H9 (cell line): Measurements from ENCODE around the gene SMARCAL1. TPM values are rescaled to one million over a fixed set of nuclear protein-coding genes. Genes with fewer than 3 reads are reported as not detected.

Source experiments
- DNase-seq: peaks from one replicate; pipeline ENCODE4 v3.0.0-alpha.2; 2017
- H2AFZ ChIP-seq: one replicate; pipeline ENCODE4 v1.6.1; 2013; ENCODE audit warnings: mild to moderate bottlenecking, low read length, control low read depth, moderate library complexity
- H2AK5ac ChIP-seq: 2 replicates; pipeline ENCODE4 v1.6.1; 2013; ENCODE audit warnings: low read length, control low read depth, mixed read lengths; ENCODE audit not compliant: insufficient read length
- H2BK120ac ChIP-seq: one replicate; pipeline ENCODE4 v1.6.1; 2013; ENCODE audit warnings: low read depth, mild to moderate bottlenecking, low read length, control low read depth, inconsistent platforms; ENCODE audit not compliant: poor library complexity, severe bottlenecking
- H2BK12ac ChIP-seq: 2 replicates; pipeline ENCODE4 v1.6.1; 2013; ENCODE audit warnings: low read length, control low read depth, mixed read lengths, low read depth; ENCODE audit not compliant: insufficient read length
- H2BK15ac ChIP-seq: 2 replicates; pipeline ENCODE4 v1.6.1; 2013; ENCODE audit warnings: low read depth, low read length, control low read depth
- H2BK20ac ChIP-seq: one replicate; pipeline ENCODE4 v1.6.1; 2013; ENCODE audit warnings: low read depth, mild to moderate bottlenecking, low read length, control low read depth, inconsistent platforms; ENCODE audit not compliant: poor library complexity, severe bottlenecking
- H2BK5ac ChIP-seq: 2 replicates; pipeline ENCODE4 v1.6.1; 2013; ENCODE audit warnings: low read length, control low read depth, mixed read lengths; ENCODE audit not compliant: insufficient read length
- H3K14ac ChIP-seq: 2 replicates; pipeline ENCODE4 v1.6.1; 2013; ENCODE audit warnings: low read length, control low read depth; ENCODE audit not compliant: insufficient read depth
- H3K18ac ChIP-seq: 2 replicates; pipeline ENCODE4 v1.6.1; 2013; ENCODE audit warnings: low read depth, mild to moderate bottlenecking, mixed read lengths, low read length, control low read depth; ENCODE audit not compliant: insufficient read length
- H3K23ac ChIP-seq: 2 replicates; pipeline ENCODE4 v1.6.1; 2013; ENCODE audit warnings: low read length, control low read depth, mixed read lengths, low read depth; ENCODE audit not compliant: insufficient read length
- H3K23me2 ChIP-seq: 2 replicates; pipeline ENCODE4 v1.6.1; 2013; ENCODE audit warnings: low read depth, mild to moderate bottlenecking, mixed read lengths, low read length, control low read depth; ENCODE audit not compliant: insufficient read length, poor library complexity, severe bottlenecking
- H3K27ac ChIP-seq: 2 replicates; pipeline ENCODE4 v1.5.1; 2013; ENCODE audit warnings: low read length, control low read depth, mixed read lengths, low read depth; ENCODE audit not compliant: insufficient read length
- H3K27me3 ChIP-seq: 2 replicates; pipeline ENCODE4 v1.6.1; 2013; ENCODE audit warnings: low read length, control low read depth, inconsistent platforms; ENCODE audit not compliant: insufficient read depth
- H3K4ac ChIP-seq: 2 replicates; pipeline ENCODE4 v1.6.1; 2013; ENCODE audit warnings: low read depth, mild to moderate bottlenecking, control low read depth, inconsistent platforms, low read length, moderate library complexity
- H3K4me1 ChIP-seq: 2 replicates; pipeline ENCODE4 v1.6.1; 2013; ENCODE audit warnings: low read length, control low read depth, inconsistent platforms; ENCODE audit not compliant: insufficient read depth
- H3K4me2 ChIP-seq: 2 replicates; pipeline ENCODE4 v1.6.1; 2013; ENCODE audit warnings: low read length, control low read depth, mixed read lengths; ENCODE audit not compliant: insufficient read length, insufficient read depth
- H3K56ac ChIP-seq: 2 replicates; pipeline ENCODE4 v1.6.1; 2013; ENCODE audit warnings: low read depth, mild to moderate bottlenecking, mixed read lengths, low read length, control low read depth; ENCODE audit not compliant: insufficient read length
- H3K79me1 ChIP-seq: 2 replicates; pipeline ENCODE4 v1.6.1; 2013; ENCODE audit warnings: low read depth, mild to moderate bottlenecking, moderate library complexity, low read length, control low read depth, inconsistent platforms; ENCODE audit not compliant: insufficient read depth, poor library complexity, severe bottlenecking
- H3K79me2 ChIP-seq: 2 replicates; pipeline ENCODE4 v1.6.1; 2013; ENCODE audit warnings: low read length, control low read depth, inconsistent platforms; ENCODE audit not compliant: insufficient read depth
- H3K9ac ChIP-seq: 2 replicates; pipeline ENCODE4 v1.6.1; 2013; ENCODE audit warnings: low read length, control low read depth, mixed read lengths; ENCODE audit not compliant: insufficient read length; ENCODE audit errors: extremely low read depth
- H3K9me3 ChIP-seq: one replicate; pipeline ENCODE4 v1.6.1; 2013; ENCODE audit warnings: low read depth, low read length, inconsistent platforms; ENCODE audit not compliant: control insufficient read depth
- H3T11ph ChIP-seq: one replicate; pipeline ENCODE4 v1.6.1; 2013; ENCODE audit warnings: mild to moderate bottlenecking, low read length, control low read depth, inconsistent platforms
- H4K20me1 ChIP-seq: one replicate; pipeline ENCODE4 v1.6.1; 2013; ENCODE audit not compliant: control insufficient read depth, insufficient read length, insufficient read depth
- H4K5ac ChIP-seq: 2 replicates; pipeline ENCODE4 v1.6.1; 2013; ENCODE audit warnings: low read depth, mild to moderate bottlenecking, mixed read lengths, low read length, control low read depth; ENCODE audit not compliant: insufficient read length
- H4K8ac ChIP-seq: replicated peaks from 2 replicates; pipeline ENCODE4 v1.6.1; 2013; ENCODE audit warnings: low read length, control low read depth, mixed read lengths, low read depth; ENCODE audit not compliant: insufficient read length
- H4K91ac ChIP-seq: 2 replicates; pipeline ENCODE4 v1.6.1; 2013; ENCODE audit warnings: low read depth, mild to moderate bottlenecking, moderate library complexity, mixed read lengths, low read length, control low read depth; ENCODE audit not compliant: insufficient read length
- H3K27ac Mint-ChIP-seq, 3 experiments: 2 replicates in 2 of 3; 3 replicates in 1 of 3; pipeline ENCODE4 v1.8.0; 2020 to 2021; ENCODE audit warnings: mixed read lengths in 3 of 3, mild to moderate bottlenecking in 1 of 3, moderate library complexity in 1 of 3
- H3K27me3 Mint-ChIP-seq: 2 replicates; pipeline ENCODE4 v1.8.0; 2021; ENCODE audit warnings: low read depth, mild to moderate bottlenecking, moderate library complexity, mixed read lengths
- H3K36me3 Mint-ChIP-seq, 3 experiments: 2 replicates in 2 of 3; 3 replicates in 1 of 3; pipeline ENCODE4 v1.8.0; 2020 to 2021; ENCODE audit warnings: low read depth in 3 of 3, mixed read lengths in 3 of 3; ENCODE audit not compliant: insufficient read depth in 1 of 3
- H3K4me1 Mint-ChIP-seq, 2 experiments: 2 replicates each; pipeline ENCODE4 v1.8.0; 2020; ENCODE audit warnings: mixed read lengths in 2 of 2
- H3K4me3 Mint-ChIP-seq, 2 experiments: 2 replicates in 1 of 2; 3 replicates in 1 of 2; pipeline ENCODE4 v1.8.0; 2020 to 2021; ENCODE audit warnings: mild to moderate bottlenecking in 2 of 2, mixed read lengths in 2 of 2, moderate library complexity in 1 of 2
- H3K9me3 Mint-ChIP-seq, 2 experiments: 2 replicates in 1 of 2; 3 replicates in 1 of 2; pipeline ENCODE4 v1.8.0; 2020; ENCODE audit warnings: mild to moderate bottlenecking in 2 of 2, mixed read lengths in 2 of 2, moderate library complexity in 1 of 2
- WGBS: extraction: QIAGEN DNeasy Blood & Tissue Kit; methylation state at CpG from one replicate; pipeline ENCODE4 v1.1.7; 2013; ENCODE audit warnings: missing lambda C conversion rate, low lambda C conversion rate, mixed read lengths; ENCODE audit not compliant: insufficient read length; ENCODE audit errors: extremely low coverage; 5-methylcytosine and 5-hydroxymethylcytosine counted together
- total RNA-seq: library from RNA; stranded (reverse); gene quantifications from 2 replicates; pipeline ENCODE4 v1.2.1, GENCODE V29; 2021
- TF ChIP-seq, protein P1 (sequence below): fragments of 200-600 bp; sonication (generic); conservative IDR thresholded peaks from 3 replicates; pipeline ENCODE4 v1.8.0; 2021; ENCODE audit warnings: antibody characterized with exemption, mild to moderate bottlenecking

SMARCAL1 gene
- total RNA-seq, 1 experiment from 2014 or later, result 16.5 TPM

DNA sequence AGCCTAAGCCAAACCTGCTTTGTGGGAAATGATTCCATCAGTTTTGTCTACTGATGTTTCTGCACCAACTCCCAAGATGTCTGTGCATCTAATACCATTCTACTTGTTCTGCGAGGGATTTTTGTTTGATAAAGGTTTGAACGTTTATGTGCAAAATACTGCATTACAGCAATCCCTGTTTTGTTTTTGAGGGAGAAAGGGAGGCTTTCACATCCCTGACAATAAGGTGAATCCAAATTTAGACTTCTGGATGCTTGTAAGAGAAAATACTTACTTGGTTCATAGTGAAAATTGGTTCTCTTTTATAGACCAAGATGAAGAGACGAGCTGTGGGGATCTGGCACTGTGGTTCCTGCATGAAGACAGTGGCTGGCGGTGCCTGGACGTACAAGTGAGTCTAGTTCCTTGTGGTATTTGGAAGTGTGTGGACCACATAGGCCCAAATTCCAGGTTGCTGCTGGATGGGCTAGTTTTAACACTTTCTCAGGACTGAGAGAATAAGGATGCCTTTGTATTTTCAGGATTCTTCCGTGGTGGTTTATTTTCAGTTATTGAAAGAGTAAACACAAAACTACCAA is 87.4 kb downstream of the SMARCAL1 start:
- Histone ChIP-seq H3K27me3 (no peaks in the 10 kb centered on the region), H4K8ac (no peak overlapping the region), H2BK20ac (no peak overlapping the region), H4K5ac (no peak overlapping the region), H3K9me3 (no peaks in the 10 kb centered on the region), H3K23ac (no peak overlapping the region), H3K9ac (peak overlapping the region; percentile 100), H2AK5ac (no peak overlapping the region), H3K14ac (no peak overlapping the region), H3K27ac (peak overlapping the region; percentile 19), H3K4me1 (peaks cover 3% of the 10 kb centered on the region; the same call in 1 of the 2 replicates), H3T11ph (no peak overlapping the region), H2BK5ac (no peak overlapping the region), H3K4ac (no peak overlapping the region), H2AFZ (no peak overlapping the region), H3K56ac (no peak overlapping the region), H4K20me1 (no peaks in the 10 kb centered on the region), H3K79me1 (peaks cover 6% of the 10 kb centered on the region), H3K18ac (no peak overlapping the region), H3K79me2 (peaks cover 13% of the 10 kb centered on the region; the same call in 1 of the 2 replicates), H3K4me2 (peak overlapping the region; percentile 96), H2BK15ac (no peak overlapping the region), H3K23me2 (peaks cover 7% of the 10 kb centered on the region), H4K91ac (no peak overlapping the region), H2BK120ac (no peak overlapping the region), H2BK12ac (no peak overlapping the region)
- peak overlapping the region; percentile 98 to 99 (median 98) for H3K27ac Mint-ChIP-seq
- peaks cover 51 to 61% (median 58%) of the 10 kb centered on the region in 3 experiments for H3K36me3 Mint-ChIP-seq
- peaks cover 40 to 48% of the 10 kb centered on the region in 2 experiments for H3K4me1 Mint-ChIP-seq
- peaks cover 1 to 3% of the 10 kb centered on the region in 2 experiments; a peak in 1 of 5 replicates for H3K9me3 Mint-ChIP-seq
- WGBS, result no CpG with 5 or more reads among the region's 6 CpGs
- TF ChIP-seq, protein P1, sequence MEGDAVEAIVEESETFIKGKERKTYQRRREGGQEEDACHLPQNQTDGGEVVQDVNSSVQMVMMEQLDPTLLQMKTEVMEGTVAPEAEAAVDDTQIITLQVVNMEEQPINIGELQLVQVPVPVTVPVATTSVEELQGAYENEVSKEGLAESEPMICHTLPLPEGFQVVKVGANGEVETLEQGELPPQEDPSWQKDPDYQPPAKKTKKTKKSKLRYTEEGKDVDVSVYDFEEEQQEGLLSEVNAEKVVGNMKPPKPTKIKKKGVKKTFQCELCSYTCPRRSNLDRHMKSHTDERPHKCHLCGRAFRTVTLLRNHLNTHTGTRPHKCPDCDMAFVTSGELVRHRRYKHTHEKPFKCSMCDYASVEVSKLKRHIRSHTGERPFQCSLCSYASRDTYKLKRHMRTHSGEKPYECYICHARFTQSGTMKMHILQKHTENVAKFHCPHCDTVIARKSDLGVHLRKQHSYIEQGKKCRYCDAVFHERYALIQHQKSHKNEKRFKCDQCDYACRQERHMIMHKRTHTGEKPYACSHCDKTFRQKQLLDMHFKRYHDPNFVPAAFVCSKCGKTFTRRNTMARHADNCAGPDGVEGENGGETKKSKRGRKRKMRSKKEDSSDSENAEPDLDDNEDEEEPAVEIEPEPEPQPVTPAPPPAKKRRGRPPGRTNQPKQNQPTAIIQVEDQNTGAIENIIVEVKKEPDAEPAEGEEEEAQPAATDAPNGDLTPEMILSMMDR, result no peak
- no peaks in the 10 kb centered on the region for H3K27me3 Mint-ChIP-seq
- no peak for DNase-seq
- H3K4me3 Mint-ChIP-seq, result peak overlapping the region; percentile 95 to 98
